Measurements from ENCODE around the gene SPAG4. TPM values are rescaled to one million over a fixed set of nuclear protein-coding genes. Genes with fewer than 3 reads are reported as not detected.

Gene SPAG4
- total and polyA plus RNA-seq, 10 of the 15 experiments (the other 5 are each of a cell fraction or from before 2014, with no cell fraction given) = 0.90 to 12.5 (median 2.4) TPM

- TF ChIP-seq USF2 (IDR thresholded peaks at IDR 0.05; ENCODE audit: borderline replicate concordance, low read depth, low read length) = no peak
- TF ChIP-seq EED (IDR thresholded peaks at IDR 0.05; ENCODE audit: low read depth) = no peak
Measured at GRCh38 chr20:35568645-35569044, 47.0 kb upstream of the SPAG4 start (continued).

- Histone ChIP-seq H3K9me3 (replicated peaks; ENCODE audit: control insufficient read depth, insufficient read depth, low read length) (peaks cover 2% of the 10 kb centered on the region; the same call in 1 of the 3 replicates), H3K4me2 (ENCODE audit: control insufficient read depth, insufficient read depth) (no peak overlapping the region), H3K79me2 (ENCODE audit: control insufficient read depth, insufficient read depth, low read length) (no peaks in the 10 kb centered on the region), H3K36me3 (ENCODE audit: control insufficient read depth in 2 of 2, insufficient read depth in 2 of 2, low read length in 1 of 2) (no peaks in the 10 kb centered on the region), H3K4me3 (no peak overlapping the region), H3K27me3 (replicated peaks in 1 of 2; ENCODE audit: control insufficient read depth in 2 of 2, insufficient read depth in 2 of 2, low read length in 1 of 2) (no peaks in the 10 kb centered on the region), H4K20me1 (ENCODE audit: control insufficient read depth, insufficient read depth) (no peaks in the 10 kb centered on the region), H3K9ac (ENCODE audit: control insufficient read depth, insufficient read depth, low read length) (no peak overlapping the region), H2AFZ (ENCODE audit: control insufficient read depth, low read depth, low read length) (no peak overlapping the region), H3K4me1 (ENCODE audit: control insufficient read depth, insufficient read depth, low read length) (no peaks in the 10 kb centered on the region), H3K27ac (ENCODE audit: control insufficient read depth, insufficient read depth) (no peak overlapping the region)
- DNase-seq (ENCODE audit: low read depth, low spot score) (no peak), ATAC-seq (no peak), FAIRE-seq (no peak)
- ChIA-PET POLR2A (no interaction called here), RAD21 (ENCODE audit: unreplicated experiment) (no interaction called here), CTCF (interaction anchor here (0.9 to 1.2 kb wide), 2 partner anchors 19 to 50 kb away, joined by 3 read pairs; no protein-coding TSS in a partner anchor), SMC1A (ENCODE audit: uncharacterized antibody, unreplicated experiment) (no interaction called here)
- no TSS peak for BruUV-seq (replicated peaks)
- intact Hi-C loops (cut with micrococcal nuclease; ENCODE audit: unreplicated experiment) (no loop called here), in situ Hi-C loops (cut with MboI) (no loop called here)
- no peak for TF ChIP-seq ETV6 (conservative IDR thresholded peaks at IDR 0.05 in 1 of 2, IDR thresholded peaks at IDR 0.05 in 1 of 2; ENCODE audit: borderline replicate concordance in 1 of 2, low read depth in 1 of 2)
- TF ChIP-seq TCF3 (IDR thresholded peaks at IDR 0.05; ENCODE audit: borderline replicate concordance, insufficient read depth, low read depth, low read length) = no peak
- TF ChIP-seq E2F8 (IDR thresholded peaks at IDR 0.05; ENCODE audit: low read depth, partially characterized antibody) = no peak
- TF ChIP-seq, protein P1, sequence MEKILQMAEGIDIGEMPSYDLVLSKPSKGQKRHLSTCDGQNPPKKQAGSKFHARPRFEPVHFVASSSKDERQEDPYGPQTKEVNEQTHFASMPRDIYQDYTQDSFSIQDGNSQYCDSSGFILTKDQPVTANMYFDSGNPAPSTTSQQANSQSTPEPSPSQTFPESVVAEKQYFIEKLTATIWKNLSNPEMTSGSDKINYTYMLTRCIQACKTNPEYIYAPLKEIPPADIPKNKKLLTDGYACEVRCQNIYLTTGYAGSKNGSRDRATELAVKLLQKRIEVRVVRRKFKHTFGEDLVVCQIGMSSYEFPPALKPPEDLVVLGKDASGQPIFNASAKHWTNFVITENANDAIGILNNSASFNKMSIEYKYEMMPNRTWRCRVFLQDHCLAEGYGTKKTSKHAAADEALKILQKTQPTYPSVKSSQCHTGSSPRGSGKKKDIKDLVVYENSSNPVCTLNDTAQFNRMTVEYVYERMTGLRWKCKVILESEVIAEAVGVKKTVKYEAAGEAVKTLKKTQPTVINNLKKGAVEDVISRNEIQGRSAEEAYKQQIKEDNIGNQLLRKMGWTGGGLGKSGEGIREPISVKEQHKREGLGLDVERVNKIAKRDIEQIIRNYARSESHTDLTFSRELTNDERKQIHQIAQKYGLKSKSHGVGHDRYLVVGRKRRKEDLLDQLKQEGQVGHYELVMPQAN (conservative IDR thresholded peaks at IDR 0.05) = no peak
- TF ChIP-seq BCL3 (IDR thresholded peaks at IDR 0.05; ENCODE audit: borderline replicate concordance, insufficient read depth, low read depth, low read length, poor library complexity, severe bottlenecking) = no peak
- no peak for TF ChIP-seq CREM (IDR thresholded peaks at IDR 0.05; ENCODE audit: low read depth)
- no peak for TF ChIP-seq ZBTB4 (CRISPR knock-in tag; IDR thresholded peaks at IDR 0.05)
- TF ChIP-seq RAD21 (IDR thresholded peaks at IDR 0.05; ENCODE audit: insufficient read depth, low read depth, low read length) = no peak
- no peak for TF ChIP-seq JUNB (IDR thresholded peaks at IDR 0.05)
Measured at GRCh38 chr20:35571555-35571954, 44.1 kb upstream of the SPAG4 start.

All from GM12878 (cell line).